ENCODE results near the gene SLC9C1.

SLC9C1 gene

GRCh38 chr3:112136959-112137693, 156.9 kb downstream of the SLC9C1 start:
- no peaks in the 10 kb centered on the region for H3K27me3 Mint-ChIP-seq
- peaks cover 33% of the 10 kb centered on the region for H3K4me1 Mint-ChIP-seq (ENCODE audit: low read depth)
- H3K27ac Mint-ChIP-seq = peak overlapping the region; percentile 43
- H3K4me3 Mint-ChIP-seq = no peak overlapping the region
- intact Hi-C loops (cut with micrococcal nuclease) = loop anchor here (5.0 kb wide), 2 partner anchors 380 to 395 kb away; no protein-coding TSS in a partner anchor
- H3K9me3 Mint-ChIP-seq = no peaks in the 10 kb centered on the region
- H3K36me3 Mint-ChIP-seq (ENCODE audit: low read depth) = no peaks in the 10 kb centered on the region

- Mint-ChIP-seq H3K36me3 (ENCODE audit: low read depth) (no peaks in the 10 kb centered on the region), H3K27me3 (no peaks in the 10 kb centered on the region), H3K27ac (no peak overlapping the region), H3K9me3 (no peaks in the 10 kb centered on the region), H3K4me1 (ENCODE audit: low read depth) (peaks cover 33% of the 10 kb centered on the region), H3K4me3 (no peak overlapping the region)
- intact Hi-C loops (cut with micrococcal nuclease) = loop anchor here (5.0 kb wide), 2 partner anchors 381 to 396 kb away; no protein-coding TSS in a partner anchor
These were observed 158.0 kb downstream of the SLC9C1 start for GRCh38 chr3:112136046-112136445.

GRCh38 chr3:112134335-112135124, 159.5 kb downstream of the SLC9C1 start:
- Mint-ChIP-seq H3K27ac (no peak overlapping the region), H3K36me3 (ENCODE audit: low read depth) (no peaks in the 10 kb centered on the region), H3K4me3 (no peak overlapping the region), H3K27me3 (no peaks in the 10 kb centered on the region), H3K9me3 (no peaks in the 10 kb centered on the region), H3K4me1 (ENCODE audit: low read depth) (peaks cover 34% of the 10 kb centered on the region)
- intact Hi-C loops (cut with micrococcal nuclease) = loop anchor here (5.0 kb wide), 2 partner anchors 383 to 398 kb away; no protein-coding TSS in a partner anchor

- intact Hi-C loops (cut with micrococcal nuclease) = no loop called here
- peak overlapping the region; percentile 77 for H3K27ac Mint-ChIP-seq
- H3K27me3 Mint-ChIP-seq = no peaks in the 10 kb centered on the region
- H3K9me3 Mint-ChIP-seq = no peaks in the 10 kb centered on the region
- H3K4me1 Mint-ChIP-seq (ENCODE audit: low read depth) = peaks cover 42% of the 10 kb centered on the region
- H3K36me3 Mint-ChIP-seq (ENCODE audit: low read depth) = no peaks in the 10 kb centered on the region
- no peak overlapping the region for H3K4me3 Mint-ChIP-seq
These were observed 160.2 kb downstream of the SLC9C1 start for GRCh38 chr3:112133626-112134334.

- Mint-ChIP-seq H3K27ac (peak within 1 kb of the TSS; percentile 77), H3K27me3 (no peaks in the 10 kb centered on the region), H3K4me1 (ENCODE audit: low read depth) (peaks cover 40% of the 10 kb centered on the region), H3K9me3 (no peaks in the 10 kb centered on the region), H3K4me3 (no peak within 1 kb of the TSS), H3K36me3 (ENCODE audit: low read depth) (no peaks in the 10 kb centered on the region)
- intact Hi-C loops (cut with micrococcal nuclease) = no loop called here
These were observed 161.0 kb downstream of the SLC9C1 start, which contains the start of gene GCSAM for GRCh38 chr3:112132975-112133448. Gene GCSAM (minus strand): TSS chr3:112133248. CDS start chr3:112133120, 128 bp downstream.

- Mint-ChIP-seq H3K4me3 (no peak overlapping the region), H3K36me3 (ENCODE audit: low read depth) (no peaks in the 10 kb centered on the region), H3K9me3 (no peaks in the 10 kb centered on the region), H3K27me3 (no peaks in the 10 kb centered on the region), H3K4me1 (ENCODE audit: low read depth) (peaks cover 36% of the 10 kb centered on the region), H3K27ac (peak overlapping the region; percentile 77)
- intact Hi-C loops (cut with micrococcal nuclease) = no loop called here
These were observed 161.5 kb downstream of the SLC9C1 start for GRCh38 chr3:112132554-112132953.

GRCh38 chr3:112132088-112132487, 161.9 kb downstream of the SLC9C1 start:
- H3K36me3 Mint-ChIP-seq (ENCODE audit: low read depth) = no peaks in the 10 kb centered on the region
- H3K9me3 Mint-ChIP-seq = no peaks in the 10 kb centered on the region
- H3K27ac Mint-ChIP-seq = no peak overlapping the region
- H3K4me1 Mint-ChIP-seq (ENCODE audit: low read depth) = peaks cover 31% of the 10 kb centered on the region
- intact Hi-C loops (cut with micrococcal nuclease) = no loop called here
- no peak overlapping the region for H3K4me3 Mint-ChIP-seq
- no peaks in the 10 kb centered on the region for H3K27me3 Mint-ChIP-seq

GRCh38 chr3:112131111-112131510, 162.9 kb downstream of the SLC9C1 start:
- H3K27ac Mint-ChIP-seq = no peak overlapping the region
- H3K4me3 Mint-ChIP-seq = no peak overlapping the region
- peaks cover 35% of the 10 kb centered on the region for H3K4me1 Mint-ChIP-seq (ENCODE audit: low read depth)
- H3K9me3 Mint-ChIP-seq = no peaks in the 10 kb centered on the region
- no peaks in the 10 kb centered on the region for H3K36me3 Mint-ChIP-seq (ENCODE audit: low read depth)
- H3K27me3 Mint-ChIP-seq = no peaks in the 10 kb centered on the region
- intact Hi-C loops (cut with micrococcal nuclease) = no loop called here

- Mint-ChIP-seq H3K27ac (no peak overlapping the region), H3K9me3 (no peaks in the 10 kb centered on the region), H3K4me3 (no peak overlapping the region), H3K36me3 (ENCODE audit: low read depth) (no peaks in the 10 kb centered on the region), H3K27me3 (no peaks in the 10 kb centered on the region), H3K4me1 (ENCODE audit: low read depth) (peaks cover 36% of the 10 kb centered on the region)
- intact Hi-C loops (cut with micrococcal nuclease) = no loop called here
These were observed 163.4 kb downstream of the SLC9C1 start for GRCh38 chr3:112130638-112130993.

- Mint-ChIP-seq H3K9me3 (no peaks in the 10 kb centered on the region), H3K27me3 (no peaks in the 10 kb centered on the region), H3K27ac (no peak overlapping the region), H3K4me3 (no peak overlapping the region), H3K4me1 (ENCODE audit: low read depth) (peaks cover 36% of the 10 kb centered on the region), H3K36me3 (ENCODE audit: low read depth) (no peaks in the 10 kb centered on the region)
- intact Hi-C loops (cut with micrococcal nuclease) = no loop called here
These were observed 163.9 kb downstream of the SLC9C1 start for GRCh38 chr3:112129925-112130637.

- intact Hi-C loops (cut with micrococcal nuclease) = no loop called here
- H3K27me3 Mint-ChIP-seq = no peaks in the 10 kb centered on the region
These were observed 164.9 kb downstream of the SLC9C1 start for GRCh38 chr3:112128843-112129727.

GRCh38 chr3:112127522-112128494, 166.2 kb downstream of the SLC9C1 start:
- H3K27ac Mint-ChIP-seq = no peak overlapping the region
- H3K27me3 Mint-ChIP-seq = no peaks in the 10 kb centered on the region
- no peak overlapping the region for H3K4me3 Mint-ChIP-seq
- intact Hi-C loops (cut with micrococcal nuclease) = no loop called here
- peaks cover 22% of the 10 kb centered on the region for H3K4me1 Mint-ChIP-seq (ENCODE audit: low read depth)
- H3K9me3 Mint-ChIP-seq = no peaks in the 10 kb centered on the region
- H3K36me3 Mint-ChIP-seq (ENCODE audit: low read depth) = no peaks in the 10 kb centered on the region

More at GRCh38 chr3:112128843-112129727, 164.9 kb downstream of the SLC9C1 start:
- no peak overlapping the region for H3K4me3 Mint-ChIP-seq
- H3K36me3 Mint-ChIP-seq (ENCODE audit: low read depth) = no peaks in the 10 kb centered on the region
- H3K27ac Mint-ChIP-seq = peak overlapping the region; percentile 31
- no peaks in the 10 kb centered on the region for H3K9me3 Mint-ChIP-seq
- peaks cover 34% of the 10 kb centered on the region for H3K4me1 Mint-ChIP-seq (ENCODE audit: low read depth)
